Stomach smooth muscle (tissue), 2 donors: ENCODE data around the gene MYO3A.
"Not testable (repeated sequence)": the region's sequence is repeated elsewhere in the genome, so short reads cannot be mapped to it uniquely, and the experiment has no call there.

Experiments
- H3K27ac ChIP-seq: one replicate; pipeline ENCODE4 v1.7.0; 2013; ENCODE audit warnings: mild to moderate bottlenecking, low read length, inconsistent platforms
- H3K27me3 ChIP-seq, 2 donors: one replicate each; pipeline ENCODE4 v1.7.0; 2013; ENCODE audit warnings: low read length in 2 of 2; ENCODE audit not compliant: insufficient read depth in 2 of 2, control insufficient read depth in 1 of 2
- H3K36me3 ChIP-seq, 2 donors: one replicate each; pipeline ENCODE4 v1.7.0; 2013; ENCODE audit warnings: low read length in 2 of 2; ENCODE audit not compliant: control insufficient read depth in 2 of 2, insufficient read depth in 2 of 2
- H3K4me1 ChIP-seq: one replicate; pipeline ENCODE4 v1.7.0; 2013; ENCODE audit warnings: low read length; ENCODE audit not compliant: control insufficient read depth, insufficient read depth
- H3K4me3 ChIP-seq, 2 donors: one replicate each; pipeline ENCODE4 v1.7.0; 2013; ENCODE audit warnings: low read length in 2 of 2
- H3K9ac ChIP-seq, 2 donors: one replicate each; pipeline ENCODE4 v1.7.0; 2013; ENCODE audit warnings: low read length in 2 of 2, mild to moderate bottlenecking in 1 of 2
- H3K9me3 ChIP-seq, 2 donors: one replicate each; pipeline ENCODE4 v1.7.0; 2013; ENCODE audit warnings: low read length in 2 of 2; ENCODE audit not compliant: control insufficient read depth in 2 of 2
- donor health status: healthy.
- donor health status: Pancreatic carcinoma.

Gene MYO3A

DNA sequence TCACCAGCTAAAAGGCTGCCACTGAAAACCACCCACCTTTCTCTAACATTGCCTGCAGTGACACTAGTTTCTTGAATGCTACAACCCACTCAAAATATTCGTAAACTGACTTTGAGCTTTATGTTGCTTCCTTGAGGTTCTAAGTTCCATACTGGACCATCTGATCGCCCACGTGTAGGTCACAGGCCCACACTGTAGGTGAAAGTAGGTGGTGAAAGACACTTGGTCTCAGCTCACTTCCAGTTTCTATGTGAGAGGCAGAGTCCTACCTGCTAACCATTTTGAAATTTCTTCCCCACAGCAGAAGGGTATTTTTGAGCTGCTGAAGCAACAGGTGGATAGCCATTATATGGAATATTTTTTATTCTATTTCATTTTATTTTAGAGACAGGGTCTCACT is 97.3 kb downstream of the MYO3A start:
- Histone ChIP-seq H3K9me3 (no peaks in the 10 kb centered on the region), H3K36me3 (no peaks in the 10 kb centered on the region), H3K4me3 (no peak overlapping the region), H3K27ac (no peak overlapping the region), H3K27me3 (no peaks in the 10 kb centered on the region), H3K4me1 (no peaks in the 10 kb centered on the region), H3K9ac (no peak overlapping the region)

GRCh38 chr10:26043469-26043868 is 109.4 kb downstream of the MYO3A start:
- H3K36me3 ChIP-seq, result no peaks in the 10 kb centered on the region

DNA sequence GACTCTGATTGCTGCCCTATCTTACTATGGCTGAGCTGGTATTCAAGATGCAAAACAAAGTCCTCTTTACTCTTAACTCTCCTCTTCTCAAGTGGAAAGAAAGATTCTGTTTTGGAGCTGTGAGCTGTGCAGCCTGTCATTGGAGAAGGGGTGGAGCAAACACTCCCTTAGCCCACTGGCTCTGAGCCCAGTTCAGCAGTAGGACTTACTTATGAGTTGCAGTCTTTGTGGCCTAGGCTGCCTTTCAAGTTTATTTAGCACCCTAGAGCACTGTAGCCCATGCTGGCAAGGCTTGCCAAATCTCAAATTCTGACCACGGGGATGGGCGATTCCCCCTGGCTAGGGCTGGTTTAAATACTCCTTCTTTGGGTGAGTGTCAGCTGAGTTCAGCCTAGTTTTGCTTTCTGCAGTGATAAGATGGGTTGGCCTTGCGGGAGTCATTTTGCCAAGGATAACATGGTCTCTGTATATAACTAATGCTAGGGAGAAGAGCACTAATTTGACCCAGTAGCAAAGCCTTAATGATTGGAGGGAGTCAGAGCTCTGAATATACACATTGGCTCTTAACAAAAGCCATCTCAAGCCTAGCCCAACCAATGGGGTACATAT is 110.2 kb downstream of the MYO3A start:
- Histone ChIP-seq H3K36me3 (no peaks in the 10 kb centered on the region), H3K27me3 (no peaks in the 10 kb centered on the region), H3K9me3 (no peaks in the 10 kb centered on the region), H3K9ac (no peak overlapping the region), H3K4me1 (no peaks in the 10 kb centered on the region), H3K4me3 (no peak overlapping the region), H3K27ac (no peak overlapping the region)

More at GRCh38 chr10:26043469-26043868, 109.4 kb downstream of the MYO3A start:
- H3K27me3 ChIP-seq, result no peaks in the 10 kb centered on the region
- no peaks in the 10 kb centered on the region for H3K4me1 ChIP-seq
- H3K4me3 ChIP-seq, result no peak overlapping the region
- no peak overlapping the region for H3K9ac ChIP-seq
- H3K27ac ChIP-seq, result no peak overlapping the region
- no peaks in the 10 kb centered on the region for H3K9me3 ChIP-seq

DNA sequence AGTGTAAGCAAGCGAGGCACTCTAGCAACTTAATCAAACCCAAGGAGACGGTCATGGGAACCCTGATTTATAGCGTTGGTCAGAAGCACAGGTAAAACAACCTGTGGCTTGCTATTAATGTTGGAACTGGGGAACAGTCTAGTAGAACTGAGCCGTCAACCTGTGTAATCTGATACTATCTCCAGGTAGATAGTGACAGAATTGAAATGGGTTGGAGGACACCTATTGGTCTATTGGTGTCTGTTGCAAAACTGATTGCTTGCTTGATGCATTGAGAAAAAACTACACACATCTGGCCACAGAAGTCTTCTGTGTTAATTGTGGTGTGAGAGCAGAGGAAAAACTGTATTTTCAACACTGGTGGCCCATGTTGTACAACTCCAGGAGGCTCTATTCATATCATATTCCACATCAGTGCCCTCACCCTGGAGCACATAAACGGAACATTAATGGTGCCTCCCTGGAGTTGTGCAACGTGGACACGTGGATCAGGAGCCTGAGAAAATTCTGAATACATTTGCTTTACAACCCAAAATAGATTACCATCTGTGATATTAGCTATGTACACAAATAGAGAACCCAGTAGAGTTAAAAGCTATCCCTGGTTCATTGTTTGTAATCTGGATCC is 112.2 kb downstream of the MYO3A start:
- Histone ChIP-seq H3K27ac (no peak overlapping the region), H3K27me3 (no peaks in the 10 kb centered on the region), H3K9ac (no peak overlapping the region)

DNA sequence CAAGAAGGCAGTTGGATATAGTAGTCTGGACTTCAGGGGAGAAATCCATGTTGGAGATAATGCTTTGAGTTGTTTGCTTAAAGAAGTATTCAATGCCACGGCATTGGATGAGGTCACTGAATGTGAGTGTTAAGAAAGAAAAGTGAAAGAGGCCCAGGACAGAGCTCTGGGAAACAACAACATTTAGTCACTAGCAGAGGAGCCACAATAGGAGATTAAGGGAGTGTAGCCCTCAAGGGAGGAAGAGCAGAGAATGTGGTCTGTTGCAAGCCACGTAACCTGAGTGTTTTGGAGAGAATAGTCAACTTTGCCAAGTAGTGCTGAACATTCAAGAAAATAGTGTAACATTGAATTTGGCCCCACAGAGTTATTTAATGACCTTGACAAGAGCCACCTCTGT is 114.7 kb downstream of the MYO3A start:
- Histone ChIP-seq H3K36me3 (no peaks in the 10 kb centered on the region), H3K9me3 (no peaks in the 10 kb centered on the region), H3K27ac (no peak overlapping the region), H3K4me3 (no peak overlapping the region), H3K4me1 (no peaks in the 10 kb centered on the region), H3K9ac (no peak overlapping the region), H3K27me3 (no peaks in the 10 kb centered on the region)

More for the DNA sequence above, 112.2 kb downstream of the MYO3A start:
- Histone ChIP-seq H3K9me3 (no peaks in the 10 kb centered on the region), H3K4me1 (no peaks in the 10 kb centered on the region), H3K4me3 (no peak overlapping the region), H3K36me3 (no peaks in the 10 kb centered on the region)

DNA sequence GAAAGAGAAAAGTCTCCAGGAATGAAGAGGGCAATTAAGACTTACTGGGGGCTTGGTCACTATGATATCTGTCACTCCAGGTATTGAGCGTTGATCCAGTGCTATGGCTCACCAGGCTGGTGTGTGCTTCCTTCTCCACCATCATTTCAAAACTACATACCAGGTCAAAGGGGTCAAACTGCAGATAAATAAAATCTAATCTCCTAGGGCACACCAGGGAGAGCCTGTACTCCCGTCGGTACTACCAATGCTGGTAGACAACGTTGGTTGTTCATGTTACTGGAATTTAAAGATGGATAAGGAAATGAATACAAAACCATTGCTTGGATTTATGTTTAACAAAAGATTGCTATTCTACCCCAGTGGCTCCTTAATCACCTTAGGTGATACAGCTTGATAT is 118.3 kb downstream of the MYO3A start:
- H3K9ac ChIP-seq, result no peak overlapping the region
- H3K9me3 ChIP-seq, result no peaks in the 10 kb centered on the region
- no peak overlapping the region for H3K4me3 ChIP-seq
- no peaks in the 10 kb centered on the region for H3K27me3 ChIP-seq
- no peak overlapping the region for H3K27ac ChIP-seq
- no peaks in the 10 kb centered on the region for H3K36me3 ChIP-seq
- no peaks in the 10 kb centered on the region for H3K4me1 ChIP-seq

DNA sequence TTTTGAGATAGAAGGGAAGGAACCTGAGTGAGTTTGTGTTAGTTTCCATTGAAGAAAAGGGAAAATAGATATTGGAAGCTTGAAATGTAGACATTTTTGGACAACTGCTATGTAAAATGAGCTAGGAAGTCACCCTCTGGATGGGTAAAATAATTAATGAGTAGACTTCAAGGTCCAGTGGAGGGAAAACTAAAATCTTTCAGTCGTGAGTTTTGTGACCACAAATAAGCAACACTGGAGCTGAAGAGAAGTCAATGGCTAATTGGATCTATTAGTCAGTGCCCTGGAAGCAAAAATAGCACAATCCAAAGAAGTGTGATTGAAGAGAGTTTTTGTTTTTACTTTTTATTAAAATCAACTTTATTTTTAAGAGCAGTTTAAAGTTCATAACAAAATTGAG is 123.4 kb downstream of the MYO3A start:
- H3K27me3 ChIP-seq, result no peaks in the 10 kb centered on the region
- H3K27ac ChIP-seq, result no peak overlapping the region
- H3K9me3 ChIP-seq, result no peaks in the 10 kb centered on the region
- H3K36me3 ChIP-seq, result no peaks in the 10 kb centered on the region
- H3K9ac ChIP-seq, result no peak overlapping the region
- H3K4me3 ChIP-seq, result no peak overlapping the region
- no peaks in the 10 kb centered on the region for H3K4me1 ChIP-seq

- Histone ChIP-seq H3K36me3 (no peaks in the 10 kb centered on the region), H3K4me3 (no peak overlapping the region), H3K27me3 (no peaks in the 10 kb centered on the region), H3K4me1 (no peaks in the 10 kb centered on the region), H3K27ac (no peak overlapping the region), H3K9me3 (no peaks in the 10 kb centered on the region), H3K9ac (no peak overlapping the region)
These were observed 130.1 kb downstream of the MYO3A start for GRCh38 chr10:26064106-26064505.

DNA sequence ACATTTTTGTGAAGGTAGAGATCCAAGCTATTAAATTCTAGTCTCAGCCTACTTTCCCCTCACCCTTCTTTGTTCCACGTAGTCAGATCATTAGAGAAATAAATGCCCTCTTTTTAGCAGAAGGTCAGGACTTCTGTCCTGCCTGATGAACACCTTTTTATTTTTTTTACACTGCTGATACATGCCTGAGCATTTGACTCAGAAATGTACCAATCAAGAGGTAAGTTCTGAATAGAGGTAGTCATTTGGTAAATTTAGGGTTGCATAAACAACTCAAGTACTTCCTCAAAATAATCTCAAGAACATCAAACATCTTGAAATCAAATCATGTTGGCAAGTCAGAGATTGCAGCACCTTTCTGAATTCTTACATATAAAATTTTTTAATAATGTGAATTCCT is 133.7 kb downstream of the MYO3A start:
- Histone ChIP-seq H3K27ac (no peak overlapping the region), H3K4me3 (no peak overlapping the region)

GRCh38 chr10:26080971-26081370 is 146.9 kb downstream of the MYO3A start:
- not testable (repeated sequence) for H3K4me3 ChIP-seq, H3K9ac ChIP-seq, H3K9me3 ChIP-seq, H3K36me3 ChIP-seq, H3K4me1 ChIP-seq, H3K27me3 ChIP-seq, H3K27ac ChIP-seq

More for the DNA sequence above, 133.7 kb downstream of the MYO3A start:
- Histone ChIP-seq H3K27me3 (no peaks in the 10 kb centered on the region), H3K4me1 (no peaks in the 10 kb centered on the region), H3K36me3 (no peaks in the 10 kb centered on the region), H3K9me3 (no peaks in the 10 kb centered on the region), H3K9ac (no peak overlapping the region)

- no peaks in the 10 kb centered on the region for H3K36me3 ChIP-seq
- H3K27ac ChIP-seq, result no peak overlapping the region
- H3K27me3 ChIP-seq, result no peaks in the 10 kb centered on the region
- H3K9me3 ChIP-seq, result no peaks in the 10 kb centered on the region
- no peak overlapping the region for H3K9ac ChIP-seq
- H3K4me1 ChIP-seq, result no peaks in the 10 kb centered on the region
- no peak overlapping the region for H3K4me3 ChIP-seq
These were observed 147.4 kb downstream of the MYO3A start for GRCh38 chr10:26081459-26081858.
